HG03064 (cell line): ENCODE results near the gene RAB12.
A peak's percentile ranks its signal among the peaks of the same experiment; 100 is the strongest.
"Not testable (repeated sequence)": the region's sequence is repeated elsewhere in the genome, so short reads cannot be mapped to it uniquely, and the experiment has no call there.

Experiments used
- ATAC-seq: cut with Tn5 transposase; IDR thresholded peaks from one replicate; pipeline ENCODE4 v1.9.1; 2021; ENCODE audit warnings: low read depth; ENCODE audit not compliant: unreplicated experiment

Gene RAB12

GRCh38 chr18:8610459-8610851 lies 1.2 kb downstream of the RAB12 start:
- ATAC-seq = no peak

- ATAC-seq = no peak
Measured at GRCh38 chr18:8611916-8612576, 2.8 kb downstream of the RAB12 start.

GRCh38 chr18:8614875-8615274 lies 5.6 kb downstream of the RAB12 start:
- ATAC-seq = no peak

DNA sequence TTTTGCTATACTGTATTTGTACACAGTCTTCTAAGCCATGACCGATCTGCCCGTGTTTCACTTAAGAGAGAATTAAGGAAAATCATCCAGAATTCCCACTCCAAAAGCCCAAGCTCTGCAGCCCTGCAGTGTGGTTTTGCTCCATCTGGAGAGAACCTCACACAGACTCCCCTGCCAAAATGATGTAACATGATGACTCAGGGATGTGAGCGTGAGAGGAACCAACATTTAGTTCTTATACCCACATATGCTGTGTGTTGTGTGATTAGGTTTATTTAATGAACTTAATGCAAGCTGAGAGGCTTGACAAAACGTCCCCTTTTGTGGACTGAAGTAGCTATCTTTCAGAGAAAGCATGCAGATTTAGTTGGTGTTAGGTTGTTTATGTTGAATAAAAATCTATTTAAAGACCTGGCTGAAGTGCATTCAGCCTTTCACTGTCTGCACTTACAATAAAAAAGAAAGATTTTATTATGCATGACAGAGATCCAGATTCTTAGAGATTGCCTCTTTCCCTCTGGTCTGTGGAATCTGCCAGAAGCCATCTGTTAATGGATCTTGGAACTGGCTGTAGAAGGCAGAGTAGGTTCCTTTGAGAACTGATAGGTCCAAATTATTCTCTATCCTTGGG lies 6.3 kb downstream of the RAB12 start:
- ATAC-seq = no peak

DNA sequence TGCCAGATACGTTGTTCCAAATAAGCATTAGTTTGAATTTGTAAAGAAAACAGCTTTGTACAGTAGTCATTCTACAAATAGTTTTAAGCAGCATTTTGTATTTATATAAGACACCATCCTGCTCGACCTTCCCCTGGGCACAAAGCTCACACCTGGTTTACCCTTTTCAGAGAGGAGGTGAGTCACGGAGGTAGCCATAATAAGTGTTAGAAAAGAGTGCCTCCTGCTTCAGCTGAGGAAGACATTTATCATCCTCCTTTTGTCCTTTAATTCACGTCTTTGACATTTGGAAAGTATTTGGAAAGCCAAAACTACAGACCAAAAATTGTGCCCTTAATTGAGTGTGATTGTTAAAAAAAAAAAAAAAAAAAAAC lies 6.8 kb downstream of the RAB12 start:
- no peak for ATAC-seq

DNA sequence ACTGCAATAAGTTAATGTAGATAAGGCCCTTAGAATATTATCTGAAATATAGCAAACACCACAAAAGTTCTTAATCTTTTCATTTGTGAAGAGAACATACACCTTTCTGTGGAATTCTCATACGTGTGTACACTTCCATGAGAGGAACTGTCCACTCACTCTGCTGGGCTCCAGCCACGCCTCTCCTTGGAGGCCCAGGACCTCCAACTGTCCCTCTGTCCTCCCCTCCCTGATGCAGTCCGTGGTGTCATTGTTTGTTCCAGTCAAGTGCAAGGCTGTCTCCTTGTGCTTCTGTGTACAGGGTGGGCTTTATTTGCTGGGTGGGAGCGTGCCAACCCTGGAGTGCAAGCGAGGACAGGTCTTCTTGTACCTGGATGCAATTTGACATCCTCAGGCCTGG lies 8.7 kb downstream of the RAB12 start:
- no peak for ATAC-seq

GRCh38 chr18:8619041-8619440 lies 9.8 kb downstream of the RAB12 start:
- no peak for ATAC-seq

- ATAC-seq = no peak
Measured at GRCh38 chr18:8619835-8620577, 10.8 kb downstream of the RAB12 start.

DNA sequence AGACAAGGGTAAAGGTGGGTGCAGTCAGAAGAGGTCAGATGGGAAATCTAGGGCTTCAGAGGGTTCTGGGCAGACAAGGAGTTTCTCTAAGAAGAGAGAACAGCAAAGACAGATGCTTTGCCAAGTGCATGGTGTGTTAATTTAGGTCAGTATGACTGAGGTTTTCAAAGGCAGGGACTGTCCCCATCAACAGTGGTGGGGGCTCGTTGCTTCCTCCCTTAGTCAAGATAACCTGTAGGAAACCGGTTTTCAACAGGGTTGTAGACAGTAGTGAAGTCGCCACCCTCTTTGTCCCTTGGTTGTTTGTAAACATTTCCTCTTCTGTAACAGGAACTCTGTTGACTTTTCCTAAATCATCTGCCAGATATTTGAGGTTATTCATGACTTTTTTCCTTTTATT lies 11.6 kb downstream of the RAB12 start:
- ATAC-seq = no peak

GRCh38 chr18:8622625-8623024 lies 13.4 kb downstream of the RAB12 start:
- not testable (repeated sequence) for ATAC-seq

DNA sequence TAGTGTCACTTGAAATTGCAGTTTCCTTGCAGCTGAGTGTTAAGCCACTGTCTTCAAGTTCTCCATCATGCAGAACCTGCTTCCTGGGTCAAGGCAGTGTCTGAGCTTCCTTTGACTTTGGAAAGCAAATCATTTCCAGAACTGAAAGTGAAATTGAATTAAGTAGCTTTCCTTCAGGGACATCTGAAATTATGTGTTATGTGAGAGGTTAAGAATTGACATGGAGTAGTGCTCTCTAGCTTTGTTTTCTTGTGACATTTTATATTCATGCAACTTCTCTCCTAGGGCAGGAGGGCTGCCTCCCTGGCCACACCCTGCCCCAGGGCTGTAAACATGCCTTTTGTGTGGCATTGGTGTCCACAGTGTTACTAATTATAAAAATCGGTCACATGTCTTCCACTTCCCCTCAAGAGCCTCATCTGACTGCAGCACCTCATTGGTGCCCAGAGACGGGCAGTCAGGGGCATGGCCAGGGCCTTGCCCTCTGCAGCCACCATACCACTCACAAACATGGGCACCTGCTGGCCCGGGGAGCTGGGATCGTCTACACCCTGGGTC lies 14.4 kb downstream of the RAB12 start:
- ATAC-seq = peak; percentile 80

DNA sequence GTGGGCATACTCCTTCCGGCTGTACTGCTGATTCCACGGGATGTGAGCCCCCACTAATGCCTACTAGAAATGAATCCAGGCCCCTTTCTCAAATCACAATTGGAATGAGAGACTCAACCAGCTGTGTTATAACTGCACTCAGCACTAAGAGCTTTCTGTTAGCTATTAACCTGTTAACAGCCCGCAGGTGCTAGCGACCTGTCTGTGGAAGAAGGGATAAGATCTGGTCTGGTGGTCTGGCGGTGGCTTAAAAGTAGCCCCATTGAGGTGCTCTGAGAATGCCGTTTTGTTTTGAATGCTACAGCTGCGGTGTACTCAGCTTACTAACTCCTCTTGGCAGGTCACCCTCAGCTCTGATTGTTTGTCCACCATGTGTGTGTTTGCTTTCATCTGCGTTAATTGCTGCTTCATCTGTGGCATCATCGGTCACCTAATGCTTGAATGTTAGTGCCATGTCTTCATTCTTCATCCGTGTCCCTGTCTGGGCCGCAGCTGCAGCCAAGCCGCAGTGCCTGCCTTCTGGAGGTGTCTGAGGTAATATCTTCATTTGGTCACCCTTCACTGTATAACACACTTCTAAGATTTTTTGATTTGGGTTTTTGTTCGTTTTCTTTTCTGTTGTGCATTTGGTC lies 16.3 kb downstream of the RAB12 start:
- no peak for ATAC-seq

GRCh38 chr18:8626414-8627106 lies 17.3 kb downstream of the RAB12 start:
- no peak for ATAC-seq

- no peak for ATAC-seq
Measured at GRCh38 chr18:8627107-8627472, 17.9 kb downstream of the RAB12 start.

DNA sequence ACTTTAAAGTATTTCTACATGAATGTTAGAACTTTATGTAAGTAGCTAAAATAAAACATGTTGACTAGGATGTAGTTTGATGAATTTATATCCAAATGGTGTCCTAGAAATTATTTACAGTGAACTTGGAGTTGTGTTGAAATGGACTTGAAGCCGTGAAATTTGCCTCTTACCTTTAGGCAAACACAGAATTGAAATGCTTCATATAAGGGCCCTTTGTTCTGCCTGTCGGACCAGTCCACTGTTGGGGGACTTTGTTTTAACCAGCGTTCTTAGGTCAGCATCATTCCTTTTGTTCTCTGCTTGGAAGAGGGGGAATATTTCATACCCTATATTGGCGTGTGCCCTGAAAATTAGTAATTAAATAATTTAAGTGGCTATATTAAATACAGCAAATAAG lies 18.3 kb downstream of the RAB12 start:
- ATAC-seq = no peak

GRCh38 chr18:8629602-8630001 lies 20.4 kb downstream of the RAB12 start:
- no peak for ATAC-seq

DNA sequence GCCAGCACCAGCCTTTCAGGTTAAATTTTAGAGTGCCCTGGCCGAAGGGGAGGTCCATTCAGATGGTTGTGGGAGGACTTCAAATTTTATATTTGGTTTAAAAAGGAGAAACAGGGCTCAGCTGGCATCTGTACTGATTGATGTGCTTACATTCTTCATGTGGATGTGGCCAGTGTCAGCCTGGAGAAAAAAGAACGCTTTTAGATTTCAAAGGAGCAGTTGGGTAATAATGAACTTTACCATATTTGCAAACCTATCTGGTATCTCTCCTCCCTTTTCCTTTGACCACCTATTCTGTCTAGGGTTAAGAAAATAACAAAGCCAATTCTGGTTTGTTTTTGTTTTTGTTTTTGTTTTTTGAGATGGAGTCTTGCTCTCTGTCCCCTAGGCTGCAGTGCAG lies 21.3 kb downstream of the RAB12 start:
- no peak for ATAC-seq

GRCh38 chr18:8631265-8631664 lies 22.0 kb downstream of the RAB12 start:
- ATAC-seq = no peak

DNA sequence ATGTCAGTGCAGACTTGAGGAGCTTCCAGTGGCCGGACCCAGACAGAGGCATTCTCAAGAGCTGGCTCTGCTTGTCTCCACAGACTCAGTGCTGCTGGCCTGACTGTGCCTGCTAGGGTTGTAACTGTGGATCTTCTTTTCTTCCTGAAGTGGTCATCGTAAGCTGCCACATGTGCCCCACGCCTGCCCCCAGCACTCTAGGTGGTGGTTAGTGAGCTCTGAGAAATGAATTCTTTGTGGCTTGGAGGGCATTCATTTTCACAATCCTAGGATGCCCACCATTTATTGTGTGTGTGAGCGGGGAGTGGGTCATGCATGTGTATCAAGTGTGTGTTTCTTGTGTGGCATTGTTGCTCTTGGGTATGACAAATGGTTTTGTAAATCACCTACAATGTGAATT lies 23.1 kb downstream of the RAB12 start:
- no peak for ATAC-seq

DNA sequence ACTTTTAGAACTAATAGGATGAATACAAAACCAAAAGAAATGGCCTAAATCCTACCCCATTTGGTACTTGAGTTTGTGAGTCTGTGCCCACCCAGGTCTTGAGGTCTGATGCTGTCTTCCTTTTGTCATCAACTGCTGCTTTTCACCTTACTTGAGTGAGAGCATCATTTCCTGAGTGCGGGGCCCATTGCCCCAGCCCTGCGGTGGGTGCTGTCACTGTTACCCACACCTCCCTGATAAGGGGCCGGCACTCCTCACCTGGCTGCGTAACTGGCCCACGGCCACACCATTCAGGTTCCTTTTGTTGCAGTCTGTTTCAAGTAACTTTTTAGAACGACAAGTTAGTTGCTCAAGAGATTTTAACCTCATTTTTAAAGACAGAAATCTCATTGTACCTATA lies 25.3 kb downstream of the RAB12 start:
- no peak for ATAC-seq

DNA sequence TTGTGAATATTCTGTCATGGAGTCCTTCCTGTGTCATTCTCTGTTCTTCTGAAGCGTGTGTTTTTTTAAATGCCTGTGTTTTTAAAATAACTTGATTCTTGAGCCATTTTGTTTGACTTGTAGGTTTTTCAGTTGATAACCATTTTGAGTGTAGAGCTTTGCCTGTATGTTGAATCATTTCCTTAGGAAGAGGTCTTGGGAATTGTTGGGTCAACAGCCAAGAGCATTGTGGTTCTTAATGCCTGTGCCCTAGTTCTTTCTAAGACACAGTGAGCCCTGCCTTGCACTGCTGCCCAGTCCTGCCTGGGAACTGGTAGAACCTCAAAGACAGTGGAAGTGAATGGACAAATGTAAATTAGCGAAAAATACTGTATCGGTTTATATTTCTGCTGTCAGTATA lies 25.9 kb downstream of the RAB12 start:
- no peak for ATAC-seq
